Upper lobe of left lung (tissue), 4 donors: ENCODE results near the gene TMEM94.

Experiments
- CTCF ChIP-seq, 6 experiments: fragments of 450-650 bp in 4 of 6; fragments of 200-600 bp in 2 of 6; sonication (generic) in 2 of 6; IDR thresholded peaks; one replicate each; pipeline ENCODE4 v1.5.1; 2016 to 2019; ENCODE audit warnings: antibody characterized with exemption in 6 of 6
- EP300 ChIP-seq, 4 donors: sonication (generic); formaldehyde crosslinking; IDR thresholded peaks; one replicate each; pipeline ENCODE4 v1.5.1; 2017; ENCODE audit warnings: antibody characterized with exemption in 4 of 4, control low read depth in 2 of 4
- POLR2A ChIP-seq, 4 donors: fragments of 450-650 bp; IDR thresholded peaks; one replicate each; pipeline ENCODE4 v1.5.1; 2016 to 2017; ENCODE audit warnings: antibody characterized with exemption in 4 of 4, mild to moderate bottlenecking in 2 of 4
- POLR2AphosphoS5 ChIP-seq, 2 donors: sonication (generic); formaldehyde crosslinking; IDR thresholded peaks; one replicate each; pipeline ENCODE4 v1.5.1; 2017; ENCODE audit warnings: antibody characterized with exemption in 2 of 2

- TF ChIP-seq CTCF (IDR thresholded peaks at IDR 0.05) (no peak), POLR2AphosphoS5 (IDR thresholded peaks at IDR 0.05) (no peak), POLR2A (IDR thresholded peaks at IDR 0.05) (no peak), EP300 (IDR thresholded peaks at IDR 0.05) (no peak)
These were observed 35.2 kb downstream of the TMEM94 start for GRCh38 chr17:75491680-75492079.
